Tibial nerve (tissue), 4 donors: ENCODE measurements around the gene UBE2O. TPM values are rescaled to one million over a fixed set of nuclear protein-coding genes. Genes with fewer than 3 reads are reported as not detected.
"Not testable (repeated sequence)": the region's sequence is repeated elsewhere in the genome, so short reads cannot be mapped to it uniquely, and the experiment has no call there.

ENCODE experiments used
- DNase-seq, 2 donors: peaks; one replicate each; pipeline ENCODE4 v3.0.0-alpha.2; 2019; ENCODE audit warnings: low spot score in 2 of 2
- H3K27ac ChIP-seq, 4 donors: fragments of 200-600 bp; sonication (generic) in 3 of 4; one replicate each; pipeline ENCODE4 v1.5.1; 2017 to 2019; ENCODE audit warnings: mild to moderate bottlenecking in 1 of 4
- H3K27me3 ChIP-seq, 2 donors: fragments of 200-600 bp; sonication (generic) in 1 of 2; one replicate each; pipeline versions ENCODE4 v1.5.1 to v1.6.0; 2017 to 2019
- H3K36me3 ChIP-seq, 3 donors: fragments of 200-600 bp; sonication (generic); one replicate each; pipeline ENCODE4 v1.5.1; 2018 to 2019
- H3K4me1 ChIP-seq, 4 donors: fragments of 200-600 bp; sonication (generic) in 3 of 4; one replicate each; pipeline ENCODE4 v1.5.1; 2017 to 2019
- H3K4me3 ChIP-seq, 4 donors: fragments of 200-600 bp; sonication (generic) in 3 of 4; one replicate each; pipeline ENCODE4 v1.5.1; 2017 to 2019; ENCODE audit warnings: mild to moderate bottlenecking in 1 of 4, moderate library complexity in 1 of 4
- H3K9me3 ChIP-seq, 4 donors: fragments of 200-600 bp; sonication (generic) in 3 of 4; one replicate each; pipeline ENCODE4 v1.5.1; 2017 to 2019
- EP300 ChIP-seq, 2 donors: sonication (generic); formaldehyde crosslinking; IDR thresholded peaks; one replicate each; pipeline ENCODE4 v1.6.1; 2017; ENCODE audit warnings: antibody characterized with exemption in 2 of 2, mild to moderate bottlenecking in 1 of 2
- POLR2A ChIP-seq, 2 donors: fragments of 450-650 bp; IDR thresholded peaks; one replicate each; pipeline ENCODE4 v1.6.1; 2017; ENCODE audit warnings: antibody characterized with exemption in 2 of 2, mild to moderate bottlenecking in 2 of 2, moderate library complexity in 2 of 2
- WGBS, 2 donors: methylation state at CpG; one replicate each; pipeline ENCODE4 v1.1.5; 2018; 5-methylcytosine and 5-hydroxymethylcytosine counted together
- total RNA-seq, 4 donors: library from RNA; depleted of rRNA; stranded (reverse); fragments of >200 nt; gene quantifications; one replicate each; pipeline ENCODE4 v1.1.0, GENCODE V29; 2016
- TF ChIP-seq, protein P1 (sequence below), 5 experiments: fragments of 200-600 bp in 3 of 5; fragments of 450-650 bp in 2 of 5; sonication (generic) in 3 of 5; IDR thresholded peaks; one replicate each; pipeline ENCODE4 v1.5.1; 2016 to 2019; ENCODE audit warnings: antibody characterized with exemption in 5 of 5, mild to moderate bottlenecking in 3 of 5, moderate library complexity in 2 of 5

The UBE2O gene
- total RNA-seq, 4 donors from 2014 or later: 16.0 to 38.7 (median 20.7) TPM

DNA sequence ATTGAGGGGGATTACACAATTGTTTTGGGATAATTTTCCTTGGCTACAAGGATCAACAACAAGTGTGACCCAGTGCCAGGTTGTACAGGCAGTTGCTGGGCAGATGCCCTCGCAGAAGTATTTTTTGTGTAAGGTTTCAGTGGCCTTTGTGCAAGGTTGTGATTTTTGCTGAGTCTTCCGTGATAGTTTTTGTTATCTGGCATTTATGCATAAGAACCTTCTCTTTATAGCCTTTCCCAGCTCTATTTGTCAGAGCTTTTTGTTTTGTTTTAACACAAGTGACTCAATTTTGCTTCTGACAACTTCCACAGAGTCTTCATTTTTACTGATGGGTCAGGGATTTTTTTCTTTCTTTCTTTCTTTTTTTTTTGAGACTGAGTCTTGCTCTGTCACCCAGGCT lies 92.5 kb downstream of the UBE2O start:
- Histone ChIP-seq H3K4me1 (peaks cover 0 to 41% (median 19%) of the 10 kb centered on the region in 4 donors), H3K27me3 (no peaks in the 10 kb centered on the region), H3K36me3 (no peaks in the 10 kb centered on the region), H3K9me3 (no peaks in the 10 kb centered on the region), H3K27ac (peak overlapping the region in 3 of 4 donors; percentile 15 to 84 (median 78)), H3K4me3 (no peak overlapping the region)
- TF ChIP-seq POLR2A (IDR thresholded peaks at IDR 0.05): no peak
- TF ChIP-seq, protein P1, sequence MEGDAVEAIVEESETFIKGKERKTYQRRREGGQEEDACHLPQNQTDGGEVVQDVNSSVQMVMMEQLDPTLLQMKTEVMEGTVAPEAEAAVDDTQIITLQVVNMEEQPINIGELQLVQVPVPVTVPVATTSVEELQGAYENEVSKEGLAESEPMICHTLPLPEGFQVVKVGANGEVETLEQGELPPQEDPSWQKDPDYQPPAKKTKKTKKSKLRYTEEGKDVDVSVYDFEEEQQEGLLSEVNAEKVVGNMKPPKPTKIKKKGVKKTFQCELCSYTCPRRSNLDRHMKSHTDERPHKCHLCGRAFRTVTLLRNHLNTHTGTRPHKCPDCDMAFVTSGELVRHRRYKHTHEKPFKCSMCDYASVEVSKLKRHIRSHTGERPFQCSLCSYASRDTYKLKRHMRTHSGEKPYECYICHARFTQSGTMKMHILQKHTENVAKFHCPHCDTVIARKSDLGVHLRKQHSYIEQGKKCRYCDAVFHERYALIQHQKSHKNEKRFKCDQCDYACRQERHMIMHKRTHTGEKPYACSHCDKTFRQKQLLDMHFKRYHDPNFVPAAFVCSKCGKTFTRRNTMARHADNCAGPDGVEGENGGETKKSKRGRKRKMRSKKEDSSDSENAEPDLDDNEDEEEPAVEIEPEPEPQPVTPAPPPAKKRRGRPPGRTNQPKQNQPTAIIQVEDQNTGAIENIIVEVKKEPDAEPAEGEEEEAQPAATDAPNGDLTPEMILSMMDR (IDR thresholded peaks at IDR 0.05): no peak
- no peak for TF ChIP-seq EP300 (IDR thresholded peaks at IDR 0.05)
- DNase-seq: no peak
- 47 to 55% methylated on average over 2 of the region's 2 CpGs for WGBS, 2 donors

DNA sequence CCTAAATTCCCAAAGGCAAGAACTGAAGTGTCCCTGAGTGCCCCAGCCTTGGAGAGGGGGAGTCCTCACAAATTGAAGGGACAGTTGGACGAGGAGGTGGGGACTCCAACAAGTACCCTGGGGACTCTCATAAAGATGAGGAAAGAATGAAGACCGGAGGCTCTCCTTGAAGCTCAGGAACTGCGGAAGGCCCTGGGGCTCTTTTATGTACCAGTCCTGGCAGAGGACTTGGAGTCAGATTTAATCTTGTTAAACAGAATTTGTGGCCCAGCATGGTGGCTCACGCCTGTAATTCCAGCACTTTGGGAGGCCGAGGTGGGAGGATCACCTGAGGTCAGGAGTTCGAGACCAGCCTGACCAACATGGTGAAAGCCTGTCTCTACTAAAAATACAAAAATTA lies 93.2 kb downstream of the UBE2O start:
- H3K9me3 ChIP-seq, H3K27me3 ChIP-seq, H3K4me3 ChIP-seq, H3K36me3 ChIP-seq, DNase-seq: not testable (repeated sequence)
- H3K27ac ChIP-seq: peak overlapping the region in 3 of 4 donors; percentile 15 to 84 (median 78)
- WGBS, 2 donors: 87 to 88% methylated on average over 6 of the region's 6 CpGs
- peaks cover 0 to 42% (median 19%) of the 10 kb centered on the region in 4 donors for H3K4me1 ChIP-seq

DNA sequence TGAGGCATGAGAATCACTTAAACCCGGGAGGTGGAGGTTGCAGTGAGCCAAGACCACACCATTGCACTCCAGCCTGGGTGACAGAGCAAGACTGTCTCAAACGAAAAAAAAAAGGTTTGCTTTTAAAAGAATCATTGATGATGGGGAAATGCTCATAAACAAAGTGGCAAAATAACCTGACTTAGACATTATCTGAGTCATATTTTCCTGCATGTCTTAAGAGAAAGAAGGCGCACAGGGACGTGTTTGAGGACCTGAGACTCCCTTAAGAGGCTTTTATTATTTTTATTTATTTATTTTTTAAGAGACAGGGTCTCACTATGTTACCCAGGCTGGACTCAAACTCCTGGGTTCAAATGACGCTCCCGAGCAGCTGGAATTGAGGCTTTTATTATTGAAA lies 93.6 kb downstream of the UBE2O start:
- Histone ChIP-seq H3K36me3 (no peaks in the 10 kb centered on the region), H3K4me1 (peaks cover 0 to 46% (median 21%) of the 10 kb centered on the region in 4 donors), H3K4me3 (no peak overlapping the region), H3K27me3 (no peaks in the 10 kb centered on the region), H3K9me3 (no peaks in the 10 kb centered on the region), H3K27ac (peak overlapping the region in 2 of 4 donors; percentile 78 to 84)
- DNase-seq: no peak
- TF ChIP-seq POLR2A (IDR thresholded peaks at IDR 0.05): no peak
- 78 to 81% methylated on average over 6 of the region's 6 CpGs for WGBS, 2 donors

DNA sequence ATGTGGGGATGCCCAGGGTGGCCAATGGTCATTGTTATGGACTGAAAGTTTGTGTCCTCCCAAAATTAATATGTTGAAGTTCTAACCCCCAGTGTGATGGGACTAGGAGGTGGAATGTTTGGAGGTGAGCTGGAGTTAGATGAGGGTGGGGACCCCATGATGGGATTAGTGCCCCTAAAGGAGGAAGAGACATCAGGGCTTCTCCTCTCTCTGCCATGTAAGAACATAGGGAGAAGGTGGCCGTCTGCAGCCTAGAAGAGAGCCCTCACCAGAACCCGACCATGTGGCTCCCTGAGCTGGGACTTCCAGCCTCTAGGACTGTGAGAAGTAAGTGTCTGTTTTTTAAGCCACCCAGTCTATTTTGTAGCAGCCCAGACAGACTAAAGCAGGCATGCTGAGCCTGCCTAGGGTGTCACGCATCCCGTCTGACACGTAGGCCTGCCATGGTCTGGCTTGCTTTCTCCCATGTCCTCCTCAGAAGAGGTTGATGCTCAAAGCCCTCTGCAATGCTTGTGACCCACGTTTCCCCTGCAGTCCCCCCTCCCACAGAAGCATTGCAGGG lies 95.3 kb downstream of the UBE2O start:
- Histone ChIP-seq H3K4me3 (no peak overlapping the region), H3K27me3 (no peaks in the 10 kb centered on the region), H3K4me1 (peaks cover 0 to 43% (median 18%) of the 10 kb centered on the region in 4 donors), H3K36me3 (no peaks in the 10 kb centered on the region), H3K9me3 (no peaks in the 10 kb centered on the region), H3K27ac (peak overlapping the region in 3 of 4 donors; percentile 42 to 56 (median 46))
- no peak for DNase-seq
- 83 to 88% methylated on average over 6 of the region's 6 CpGs for WGBS, 2 donors
- TF ChIP-seq POLR2A (IDR thresholded peaks at IDR 0.05) (no peak), EP300 (IDR thresholded peaks at IDR 0.05) (no peak)
- TF ChIP-seq, protein P1 (IDR thresholded peaks at IDR 0.05): no peak

DNA sequence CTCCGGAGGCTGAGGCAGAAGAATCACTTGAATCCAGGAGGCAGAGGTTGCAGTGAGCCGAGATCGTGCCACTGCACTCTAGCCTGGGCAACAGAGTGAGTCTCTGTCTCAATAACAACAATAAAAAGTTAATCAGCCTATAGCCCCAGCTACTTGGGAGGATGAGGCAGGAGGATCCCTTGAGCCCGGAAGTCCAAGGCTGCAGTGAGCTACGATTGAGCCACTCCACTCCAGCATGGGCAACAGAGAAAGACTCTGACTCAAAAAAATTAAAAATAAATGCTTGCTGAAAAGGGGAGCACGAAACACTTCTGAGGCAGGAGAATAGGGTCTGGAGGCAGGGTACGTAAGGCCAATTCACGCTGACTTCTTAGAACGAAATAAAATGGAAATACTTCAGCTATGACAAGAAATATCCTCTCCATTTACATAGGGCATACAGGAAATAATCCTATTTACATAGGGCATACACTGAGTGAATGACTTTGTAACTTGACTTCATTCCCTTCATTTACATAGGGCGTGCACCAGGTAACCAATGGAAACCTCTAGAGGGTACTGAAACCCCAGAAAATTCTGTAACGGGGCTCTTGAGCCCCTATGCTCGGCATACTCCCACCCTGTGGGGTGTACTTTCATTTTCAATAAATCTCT lies 96.0 kb downstream of the UBE2O start:
- peak overlapping the region in 1 of 4 donors; percentile 4 for H3K4me3 ChIP-seq
- no peak for DNase-seq
- WGBS, 2 donors: 55 to 59% methylated on average over 12 of the region's 12 CpGs
- no peaks in the 10 kb centered on the region for H3K36me3 ChIP-seq
- no peaks in the 10 kb centered on the region for H3K27me3 ChIP-seq
- no peaks in the 10 kb centered on the region for H3K9me3 ChIP-seq
- peak overlapping the region in 3 of 4 donors; percentile 42 to 56 (median 46) for H3K27ac ChIP-seq
- TF ChIP-seq, protein P1 (IDR thresholded peaks at IDR 0.05): no peak
- TF ChIP-seq POLR2A (IDR thresholded peaks at IDR 0.05) (no peak), EP300 (IDR thresholded peaks at IDR 0.05) (no peak)
- H3K4me1 ChIP-seq: peaks cover 0 to 43% (median 14%) of the 10 kb centered on the region in 4 donors

DNA sequence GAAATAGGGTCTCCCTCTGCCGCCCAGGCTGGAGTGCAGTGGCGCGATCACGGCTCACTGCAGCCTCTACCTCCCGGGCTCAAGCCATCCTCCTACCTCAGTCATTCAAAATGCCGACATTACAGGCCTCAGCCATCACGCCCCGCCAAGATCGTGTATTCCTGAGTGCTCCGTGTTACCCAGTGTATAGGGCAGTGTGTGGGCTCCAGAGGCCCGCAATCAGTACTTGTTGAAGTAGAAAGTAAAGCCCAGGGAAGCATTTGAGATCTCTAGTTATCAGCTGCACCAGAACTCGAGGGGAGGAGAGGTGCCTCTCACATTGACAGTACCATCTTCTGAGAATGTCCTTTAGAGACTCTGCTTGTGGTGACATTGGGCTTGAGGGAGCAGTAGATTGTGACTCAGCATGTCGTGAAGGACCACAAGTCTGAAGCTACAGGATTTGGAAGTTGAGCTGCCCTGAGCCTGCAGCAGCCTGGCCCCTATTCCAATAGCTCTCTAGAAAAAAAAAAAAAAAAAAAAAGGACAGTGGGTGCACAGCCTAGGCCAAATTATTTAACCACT lies 98.1 kb downstream of the UBE2O start:
- no peak overlapping the region for H3K27ac ChIP-seq
- no peak for DNase-seq
- H3K36me3 ChIP-seq: peaks cover 0 to 6% (median 0%) of the 10 kb centered on the region in 3 donors
- TF ChIP-seq, protein P1 (IDR thresholded peaks at IDR 0.05): no peak
- TF ChIP-seq POLR2A (IDR thresholded peaks at IDR 0.05): no peak
- TF ChIP-seq EP300 (IDR thresholded peaks at IDR 0.05): no peak
- no peaks in the 10 kb centered on the region for H3K9me3 ChIP-seq
- no peaks in the 10 kb centered on the region for H3K27me3 ChIP-seq
- peak overlapping the region in 1 of 4 donors; percentile 93 for H3K4me3 ChIP-seq
- WGBS, 2 donors: 53 to 62% methylated on average over 13 of the region's 13 CpGs
- peaks cover 0 to 36% (median 7%) of the 10 kb centered on the region in 4 donors for H3K4me1 ChIP-seq
